GM23338 (cell line): Measurements from ENCODE around the gene TBCB. TPM values are rescaled to one million over a fixed set of nuclear protein-coding genes. Genes with fewer than 3 reads are reported as not detected.

Experiments
- ATAC-seq: fragments of 200-7000 bp; cut with Tn5 transposase; 3 replicates; pipeline ENCODE4 v1.9.1; 2020
- DNase-seq: peaks from one replicate; pipeline ENCODE4 v3.0.0-alpha.2; 2015; ENCODE audit warnings: low spot score
- H2AFZ ChIP-seq: fragments of 200-600 bp; sonication (generic); 2 replicates; pipeline ENCODE4 v1.8.0; 2016; ENCODE audit warnings: antibody characterized with exemption, mild to moderate bottlenecking, moderate library complexity
- H3F3A ChIP-seq: fragments of 200-600 bp; sonication (generic); replicated peaks from 2 replicates; pipeline ENCODE4 v1.8.0; 2017; ENCODE audit warnings: antibody characterized with exemption, mixed run types, low read depth
- H3K27ac ChIP-seq: fragments of 200-600 bp; sonication (generic); 2 replicates; pipeline ENCODE4 v1.6.1; 2016; ENCODE audit warnings: low read depth
- H3K27me3 ChIP-seq: fragments of 200-600 bp; sonication (generic); 2 replicates; pipeline ENCODE4 v1.8.0; 2016; ENCODE audit warnings: mild to moderate bottlenecking, mixed run types, moderate library complexity; ENCODE audit not compliant: insufficient read depth
- H3K36me3 ChIP-seq: fragments of 200-600 bp; sonication (generic); 2 replicates; pipeline ENCODE4 v1.8.0; 2016; ENCODE audit warnings: mild to moderate bottlenecking; ENCODE audit not compliant: insufficient read depth
- H3K4me1 ChIP-seq: fragments of 200-600 bp; sonication (generic); 2 replicates; pipeline ENCODE4 v1.8.0; 2016; ENCODE audit warnings: mild to moderate bottlenecking, moderate library complexity; ENCODE audit not compliant: insufficient read depth
- H3K4me2 ChIP-seq: fragments of 200-600 bp; sonication (generic); 2 replicates; pipeline ENCODE4 v1.7.1; 2017; ENCODE audit warnings: mixed run types
- H3K4me3 ChIP-seq: fragments of 200-600 bp; sonication (generic); 2 replicates; pipeline ENCODE4 v1.6.1; 2016; ENCODE audit warnings: mixed run types
- H3K79me2 ChIP-seq: fragments of 200-600 bp; sonication (generic); replicated peaks from 2 replicates; pipeline ENCODE4 v1.8.0; 2017; ENCODE audit warnings: mild to moderate bottlenecking; ENCODE audit not compliant: insufficient read depth
- H3K9me2 ChIP-seq: fragments of 200-600 bp; sonication (generic); 2 replicates; pipeline ENCODE4 v1.8.0; 2017; ENCODE audit not compliant: insufficient read depth
- H4K20me1 ChIP-seq: fragments of 200-600 bp; sonication (generic); replicated peaks from 2 replicates; pipeline ENCODE4 v1.8.0; 2017; ENCODE audit warnings: mild to moderate bottlenecking; ENCODE audit not compliant: insufficient read depth
- H3K27ac Mint-ChIP-seq: 2 replicates; pipeline ENCODE4 v1.8.0; 2020; ENCODE audit warnings: inconsistent platforms, mild to moderate bottlenecking, moderate library complexity, mixed read lengths
- H3K27me3 Mint-ChIP-seq: 3 replicates; pipeline ENCODE4 v1.8.0; 2022; ENCODE audit warnings: low read depth, mild to moderate bottlenecking, moderate library complexity, mixed read lengths, inconsistent platforms; ENCODE audit not compliant: insufficient read depth, poor library complexity
- H3K36me3 Mint-ChIP-seq: 3 replicates; pipeline ENCODE4 v1.8.0; 2021; ENCODE audit warnings: low read depth, mild to moderate bottlenecking, inconsistent platforms, moderate library complexity, mixed read lengths
- H3K4me1 Mint-ChIP-seq: 3 replicates; pipeline ENCODE4 v1.8.0; 2020; ENCODE audit warnings: mild to moderate bottlenecking, inconsistent platforms, mixed read lengths
- H3K4me3 Mint-ChIP-seq: 3 replicates; pipeline ENCODE4 v1.8.0; 2021; ENCODE audit warnings: moderate library complexity, mild to moderate bottlenecking, inconsistent platforms, mixed read lengths
- H3K9me3 Mint-ChIP-seq: 3 replicates; pipeline ENCODE4 v1.8.0; 2020; ENCODE audit warnings: moderate library complexity, mild to moderate bottlenecking, inconsistent platforms, mixed read lengths
- CREB1 ChIP-seq: fragments of 250-450 bp; sonication (Bioruptor Pico); IDR thresholded peaks from 2 replicates; pipeline ENCODE4 v1.5.0; 2020; ENCODE audit warnings: low read depth, mild to moderate bottlenecking, moderate library complexity
- EZH2 ChIP-seq: fragments of 200-600 bp; sonication (generic); IDR thresholded peaks from one replicate; pipeline ENCODE4 v1.8.0; 2017; ENCODE audit warnings: antibody characterized with exemption, mild to moderate bottlenecking, low read depth; ENCODE audit not compliant: unreplicated experiment
- EZH2phosphoT487 ChIP-seq: fragments of 200-600 bp; sonication (generic); IDR thresholded peaks from one replicate; pipeline ENCODE4 v1.8.1; 2018; ENCODE audit warnings: antibody characterized with exemption; ENCODE audit not compliant: unreplicated experiment
- JUNB ChIP-seq: IDR thresholded peaks from one replicate; pipeline ENCODE4 v1.6.1; 2016; ENCODE audit warnings: antibody characterized with exemption; ENCODE audit not compliant: unreplicated experiment
- NANOG ChIP-seq: IDR thresholded peaks from 2 replicates; pipeline ENCODE4 v1.6.1; 2016; ENCODE audit warnings: antibody characterized with exemption, borderline replicate concordance
- POLR2AphosphoS5 ChIP-seq: IDR thresholded peaks from 2 replicates; pipeline ENCODE4 v1.6.1; 2016; ENCODE audit warnings: antibody characterized with exemption, low read depth
- STAT1 ChIP-seq: IDR thresholded peaks from one replicate; pipeline ENCODE4 v1.6.1; 2016; ENCODE audit warnings: antibody characterized with exemption; ENCODE audit not compliant: unreplicated experiment
- ZNF114 ChIP-seq: fragments of 250-450 bp; sonication (Bioruptor Pico); IDR thresholded peaks from 2 replicates; pipeline ENCODE4 v1.5.0; 2020; ENCODE audit warnings: mild to moderate bottlenecking, moderate library complexity
- ZNF331 ChIP-seq: fragments of 250-450 bp; sonication (Bioruptor Pico); IDR thresholded peaks from 2 replicates; pipeline ENCODE4 v1.5.0; 2020; ENCODE audit warnings: low read depth, mild to moderate bottlenecking, moderate library complexity
- polyA plus RNA-seq: library from polyadenylated mRNA; unstranded; fragments of >200 nt; fragmentation: Nextera tagmentation; extraction: Ambion mirVana; gene quantifications from 2 replicates; pipeline ENCODE4 v1.2.1, GENCODE V29; 2016
- total RNA-seq: library from RNA; depleted of rRNA; stranded (reverse); fragments of >200 nt; shearing (Covaris generic); gene quantifications from 2 replicates; pipeline ENCODE4 v1.2.3, GENCODE V29; 2014
- TF ChIP-seq, protein P1 (sequence below): fragments of 250-450 bp; sonication (Bioruptor Pico); IDR thresholded peaks from 2 replicates; pipeline ENCODE4 v1.5.0; 2020; ENCODE audit warnings: mild to moderate bottlenecking, moderate library complexity
- TF ChIP-seq, protein P2 (sequence below): IDR thresholded peaks from 2 replicates; pipeline ENCODE4 v1.6.1; 2016; ENCODE audit warnings: antibody characterized with exemption
- TF ChIP-seq, protein P3 (sequence below): IDR thresholded peaks from one replicate; pipeline ENCODE4 v1.6.1; 2018; ENCODE audit warnings: antibody characterized with exemption; ENCODE audit not compliant: unreplicated experiment
- TF ChIP-seq, protein P4 (sequence below), 2 experiments: fragments of 200-600 bp in 1 of 2; sonication (generic) in 1 of 2; conservative IDR thresholded peaks; 2 replicates each; pipeline versions ENCODE4 v1.5.1 to v1.6.1; 2016 to 2017; ENCODE audit warnings: antibody characterized with exemption in 2 of 2, low read depth in 2 of 2, mild to moderate bottlenecking in 2 of 2, moderate library complexity in 1 of 2

TBCB gene
- total and polyA plus RNA-seq, 2 experiments from 2014 or later, result 275 to 290 TPM

DNA sequence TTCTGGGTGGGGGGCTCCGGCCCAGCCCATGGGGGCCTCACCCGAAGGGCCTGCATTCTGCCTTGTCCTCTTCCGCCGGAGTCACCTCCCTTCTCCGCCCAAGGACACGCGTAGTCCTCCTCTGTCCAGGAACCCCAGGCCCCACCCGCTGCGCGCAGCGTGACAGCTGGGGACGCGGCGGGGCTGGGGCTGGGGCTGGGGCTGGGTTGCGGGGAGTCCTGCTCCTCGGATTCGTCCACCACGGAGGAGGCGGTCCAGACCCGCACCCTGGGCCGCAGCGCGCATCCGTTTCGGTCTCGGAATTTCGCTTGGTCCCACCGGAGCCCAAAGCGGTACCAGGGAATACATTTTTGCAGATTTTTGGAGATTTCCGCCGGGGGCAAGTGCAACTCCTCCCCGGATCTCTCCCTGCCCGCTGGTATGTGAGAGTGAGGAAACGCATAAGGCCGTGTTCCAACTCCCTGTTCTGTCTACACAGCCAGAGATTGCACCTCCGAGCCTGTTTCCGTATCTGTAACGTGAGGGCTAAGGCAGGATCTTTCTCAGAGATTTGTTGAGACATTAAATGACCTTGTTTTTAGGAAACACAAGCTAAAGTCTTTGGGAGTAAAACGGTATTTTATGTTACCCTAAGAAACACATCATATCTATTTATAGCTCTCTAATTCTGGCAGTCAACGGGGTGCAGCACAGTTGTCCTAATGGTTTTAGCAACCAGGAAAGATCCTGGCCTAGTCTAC is 37.3 kb downstream of the TBCB start, which contains the start of gene COX7A1:
Gene COX7A1, minus strand, starts transcription at position 96 of the 740 bp plus-strand sequence. Its CDS starts 40 bp downstream, at position 56.
- H3K4me2 ChIP-seq, result peak within 1 kb of the TSS; percentile 97
- H3K27ac ChIP-seq, result no peak within 1 kb of the TSS
- no peaks in the 10 kb centered on the region for H3K36me3 ChIP-seq
- H3K36me3 Mint-ChIP-seq, result peaks cover 32% of the 10 kb centered on the region
- H2AFZ ChIP-seq, result peak within 1 kb of the TSS; percentile 80
- peaks cover 25% of the 10 kb centered on the region for H3K4me1 ChIP-seq
- H3K9me2 ChIP-seq, result no peaks in the 10 kb centered on the region
- peaks cover 9% of the 10 kb centered on the region; the same call in 1 of the 2 replicates for H3F3A ChIP-seq
- peak within 1 kb of the TSS; percentile 64 for H3K4me3 Mint-ChIP-seq
- ATAC-seq, result peak; percentile 67
- H3K27me3 Mint-ChIP-seq, result peaks cover 16% of the 10 kb centered on the region
- peaks cover 21% of the 10 kb centered on the region for H3K4me1 Mint-ChIP-seq
- peaks cover 8% of the 10 kb centered on the region; the same call in 1 of the 2 replicates for H3K27me3 ChIP-seq
- no peak within 1 kb of the TSS for H3K27ac Mint-ChIP-seq
- H4K20me1 ChIP-seq, result no peaks in the 10 kb centered on the region
- TF ChIP-seq, protein P1, sequence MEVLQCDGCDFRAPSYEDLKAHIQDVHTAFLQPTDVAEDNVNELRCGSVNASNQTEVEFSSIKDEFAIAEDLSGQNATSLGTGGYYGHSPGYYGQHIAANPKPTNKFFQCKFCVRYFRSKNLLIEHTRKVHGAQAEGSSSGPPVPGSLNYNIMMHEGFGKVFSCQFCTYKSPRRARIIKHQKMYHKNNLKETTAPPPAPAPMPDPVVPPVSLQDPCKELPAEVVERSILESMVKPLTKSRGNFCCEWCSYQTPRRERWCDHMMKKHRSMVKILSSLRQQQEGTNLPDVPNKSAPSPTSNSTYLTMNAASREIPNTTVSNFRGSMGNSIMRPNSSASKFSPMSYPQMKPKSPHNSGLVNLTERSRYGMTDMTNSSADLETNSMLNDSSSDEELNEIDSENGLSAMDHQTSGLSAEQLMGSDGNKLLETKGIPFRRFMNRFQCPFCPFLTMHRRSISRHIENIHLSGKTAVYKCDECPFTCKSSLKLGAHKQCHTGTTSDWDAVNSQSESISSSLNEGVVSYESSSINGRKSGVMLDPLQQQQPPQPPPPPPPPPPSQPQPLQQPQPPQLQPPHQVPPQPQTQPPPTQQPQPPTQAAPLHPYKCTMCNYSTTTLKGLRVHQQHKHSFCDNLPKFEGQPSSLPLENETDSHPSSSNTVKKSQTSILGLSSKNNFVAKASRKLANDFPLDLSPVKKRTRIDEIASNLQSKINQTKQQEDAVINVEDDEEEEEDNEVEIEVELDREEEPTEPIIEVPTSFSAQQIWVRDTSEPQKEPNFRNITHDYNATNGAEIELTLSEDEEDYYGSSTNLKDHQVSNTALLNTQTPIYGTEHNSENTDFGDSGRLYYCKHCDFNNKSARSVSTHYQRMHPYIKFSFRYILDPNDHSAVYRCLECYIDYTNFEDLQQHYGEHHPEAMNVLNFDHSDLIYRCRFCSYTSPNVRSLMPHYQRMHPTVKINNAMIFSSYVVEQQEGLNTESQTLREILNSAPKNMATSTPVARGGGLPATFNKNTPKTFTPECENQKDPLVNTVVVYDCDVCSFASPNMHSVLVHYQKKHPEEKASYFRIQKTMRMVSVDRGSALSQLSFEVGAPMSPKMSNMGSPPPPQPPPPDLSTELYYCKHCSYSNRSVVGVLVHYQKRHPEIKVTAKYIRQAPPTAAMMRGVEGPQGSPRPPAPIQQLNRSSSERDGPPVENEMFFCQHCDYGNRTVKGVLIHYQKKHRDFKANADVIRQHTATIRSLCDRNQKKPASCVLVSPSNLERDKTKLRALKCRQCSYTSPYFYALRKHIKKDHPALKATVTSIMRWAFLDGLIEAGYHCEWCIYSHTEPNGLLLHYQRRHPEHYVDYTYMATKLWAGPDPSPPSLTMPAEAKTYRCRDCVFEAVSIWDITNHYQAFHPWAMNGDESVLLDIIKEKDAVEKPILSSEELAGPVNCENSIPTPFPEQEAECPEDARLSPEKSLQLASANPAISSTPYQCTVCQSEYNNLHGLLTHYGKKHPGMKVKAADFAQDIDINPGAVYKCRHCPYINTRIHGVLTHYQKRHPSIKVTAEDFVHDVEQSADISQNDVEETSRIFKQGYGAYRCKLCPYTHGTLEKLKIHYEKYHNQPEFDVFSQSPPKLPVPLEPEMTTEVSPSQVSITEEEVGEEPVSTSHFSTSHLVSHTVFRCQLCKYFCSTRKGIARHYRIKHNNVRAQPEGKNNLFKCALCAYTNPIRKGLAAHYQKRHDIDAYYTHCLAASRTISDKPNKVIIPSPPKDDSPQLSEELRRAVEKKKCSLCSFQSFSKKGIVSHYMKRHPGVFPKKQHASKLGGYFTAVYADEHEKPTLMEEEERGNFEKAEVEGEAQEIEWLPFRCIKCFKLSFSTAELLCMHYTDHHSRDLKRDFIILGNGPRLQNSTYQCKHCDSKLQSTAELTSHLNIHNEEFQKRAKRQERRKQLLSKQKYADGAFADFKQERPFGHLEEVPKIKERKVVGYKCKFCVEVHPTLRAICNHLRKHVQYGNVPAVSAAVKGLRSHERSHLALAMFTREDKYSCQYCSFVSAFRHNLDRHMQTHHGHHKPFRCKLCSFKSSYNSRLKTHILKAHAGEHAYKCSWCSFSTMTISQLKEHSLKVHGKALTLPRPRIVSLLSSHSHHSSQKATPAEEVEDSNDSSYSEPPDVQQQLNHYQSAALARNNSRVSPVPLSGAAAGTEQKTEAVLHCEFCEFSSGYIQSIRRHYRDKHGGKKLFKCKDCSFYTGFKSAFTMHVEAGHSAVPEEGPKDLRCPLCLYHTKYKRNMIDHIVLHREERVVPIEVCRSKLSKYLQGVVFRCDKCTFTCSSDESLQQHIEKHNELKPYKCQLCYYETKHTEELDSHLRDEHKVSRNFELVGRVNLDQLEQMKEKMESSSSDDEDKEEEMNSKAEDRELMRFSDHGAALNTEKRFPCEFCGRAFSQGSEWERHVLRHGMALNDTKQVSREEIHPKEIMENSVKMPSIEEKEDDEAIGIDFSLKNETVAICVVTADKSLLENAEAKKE (CRISPR knock-in tag), result no peak
- TF ChIP-seq NANOG, result no peak
- TF ChIP-seq POLR2AphosphoS5, result no peak
- TF ChIP-seq ZNF114 (CRISPR knock-in tag), result no peak
- no peak for TF ChIP-seq EZH2
- TF ChIP-seq EZH2phosphoT487, result no peak
- no peak for TF ChIP-seq STAT1
- TF ChIP-seq JUNB, result no peak
- TF ChIP-seq CREB1 (CRISPR knock-in tag), result no peak
- TF ChIP-seq, protein P2, sequence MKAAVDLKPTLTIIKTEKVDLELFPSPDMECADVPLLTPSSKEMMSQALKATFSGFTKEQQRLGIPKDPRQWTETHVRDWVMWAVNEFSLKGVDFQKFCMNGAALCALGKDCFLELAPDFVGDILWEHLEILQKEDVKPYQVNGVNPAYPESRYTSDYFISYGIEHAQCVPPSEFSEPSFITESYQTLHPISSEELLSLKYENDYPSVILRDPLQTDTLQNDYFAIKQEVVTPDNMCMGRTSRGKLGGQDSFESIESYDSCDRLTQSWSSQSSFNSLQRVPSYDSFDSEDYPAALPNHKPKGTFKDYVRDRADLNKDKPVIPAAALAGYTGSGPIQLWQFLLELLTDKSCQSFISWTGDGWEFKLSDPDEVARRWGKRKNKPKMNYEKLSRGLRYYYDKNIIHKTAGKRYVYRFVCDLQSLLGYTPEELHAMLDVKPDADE, result no peak
- TF ChIP-seq ZNF331 (CRISPR knock-in tag), result no peak
- TF ChIP-seq, protein P3, sequence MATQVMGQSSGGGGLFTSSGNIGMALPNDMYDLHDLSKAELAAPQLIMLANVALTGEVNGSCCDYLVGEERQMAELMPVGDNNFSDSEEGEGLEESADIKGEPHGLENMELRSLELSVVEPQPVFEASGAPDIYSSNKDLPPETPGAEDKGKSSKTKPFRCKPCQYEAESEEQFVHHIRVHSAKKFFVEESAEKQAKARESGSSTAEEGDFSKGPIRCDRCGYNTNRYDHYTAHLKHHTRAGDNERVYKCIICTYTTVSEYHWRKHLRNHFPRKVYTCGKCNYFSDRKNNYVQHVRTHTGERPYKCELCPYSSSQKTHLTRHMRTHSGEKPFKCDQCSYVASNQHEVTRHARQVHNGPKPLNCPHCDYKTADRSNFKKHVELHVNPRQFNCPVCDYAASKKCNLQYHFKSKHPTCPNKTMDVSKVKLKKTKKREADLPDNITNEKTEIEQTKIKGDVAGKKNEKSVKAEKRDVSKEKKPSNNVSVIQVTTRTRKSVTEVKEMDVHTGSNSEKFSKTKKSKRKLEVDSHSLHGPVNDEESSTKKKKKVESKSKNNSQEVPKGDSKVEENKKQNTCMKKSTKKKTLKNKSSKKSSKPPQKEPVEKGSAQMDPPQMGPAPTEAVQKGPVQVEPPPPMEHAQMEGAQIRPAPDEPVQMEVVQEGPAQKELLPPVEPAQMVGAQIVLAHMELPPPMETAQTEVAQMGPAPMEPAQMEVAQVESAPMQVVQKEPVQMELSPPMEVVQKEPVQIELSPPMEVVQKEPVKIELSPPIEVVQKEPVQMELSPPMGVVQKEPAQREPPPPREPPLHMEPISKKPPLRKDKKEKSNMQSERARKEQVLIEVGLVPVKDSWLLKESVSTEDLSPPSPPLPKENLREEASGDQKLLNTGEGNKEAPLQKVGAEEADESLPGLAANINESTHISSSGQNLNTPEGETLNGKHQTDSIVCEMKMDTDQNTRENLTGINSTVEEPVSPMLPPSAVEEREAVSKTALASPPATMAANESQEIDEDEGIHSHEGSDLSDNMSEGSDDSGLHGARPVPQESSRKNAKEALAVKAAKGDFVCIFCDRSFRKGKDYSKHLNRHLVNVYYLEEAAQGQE, result no peak
- TF ChIP-seq, protein P4, sequence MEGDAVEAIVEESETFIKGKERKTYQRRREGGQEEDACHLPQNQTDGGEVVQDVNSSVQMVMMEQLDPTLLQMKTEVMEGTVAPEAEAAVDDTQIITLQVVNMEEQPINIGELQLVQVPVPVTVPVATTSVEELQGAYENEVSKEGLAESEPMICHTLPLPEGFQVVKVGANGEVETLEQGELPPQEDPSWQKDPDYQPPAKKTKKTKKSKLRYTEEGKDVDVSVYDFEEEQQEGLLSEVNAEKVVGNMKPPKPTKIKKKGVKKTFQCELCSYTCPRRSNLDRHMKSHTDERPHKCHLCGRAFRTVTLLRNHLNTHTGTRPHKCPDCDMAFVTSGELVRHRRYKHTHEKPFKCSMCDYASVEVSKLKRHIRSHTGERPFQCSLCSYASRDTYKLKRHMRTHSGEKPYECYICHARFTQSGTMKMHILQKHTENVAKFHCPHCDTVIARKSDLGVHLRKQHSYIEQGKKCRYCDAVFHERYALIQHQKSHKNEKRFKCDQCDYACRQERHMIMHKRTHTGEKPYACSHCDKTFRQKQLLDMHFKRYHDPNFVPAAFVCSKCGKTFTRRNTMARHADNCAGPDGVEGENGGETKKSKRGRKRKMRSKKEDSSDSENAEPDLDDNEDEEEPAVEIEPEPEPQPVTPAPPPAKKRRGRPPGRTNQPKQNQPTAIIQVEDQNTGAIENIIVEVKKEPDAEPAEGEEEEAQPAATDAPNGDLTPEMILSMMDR (conservative IDR thresholded peaks at IDR 0.05; ENCODE audit: low read depth in 2 of 2), result no peak
- no peaks in the 10 kb centered on the region for H3K79me2 ChIP-seq
- H3K9me3 Mint-ChIP-seq, result no peaks in the 10 kb centered on the region
- peak; percentile 69 for DNase-seq
- H3K4me3 ChIP-seq, result peak within 1 kb of the TSS; percentile 77
